HEK293 (cell line): ENCODE measurements around the gene CFAP410.

Experiments
- CTCF ChIA-PET: fragments of 350-600 bp; formaldehyde crosslinking; extraction: SDS; loops from one replicate; lab custom pipeline; 2021; ENCODE audit warnings: antibody characterized with exemption; lab: Yijun Ruan, JAX
- POLR2A ChIA-PET: fragments of 300-600 bp; formaldehyde crosslinking; extraction: SDS; loops from one replicate; lab custom pipeline; 2020; ENCODE audit warnings: antibody characterized with exemption, inconsistent platforms; lab: Yijun Ruan, JAX
- H3K27ac ChIP-seq: fragments of 200-500 bp; sonication (Bioruptor generic); 2 replicates; pipeline ENCODE4 v1.5.1; 2014; ENCODE audit warnings: low read depth, low read length, control low read depth, inconsistent platforms; ENCODE audit errors: extremely low read depth
- H3K36me3 ChIP-seq, 2 experiments: fragments of 200-500 bp in 1 of 2; sonication (Bioruptor generic) in 1 of 2; 1 replicate in 1 of 2; 2 replicates in 1 of 2; pipeline ENCODE4 v1.5.1; 2014 to 2017; ENCODE audit warnings: inconsistent platforms in 2 of 2, low read length in 2 of 2; ENCODE audit not compliant: control insufficient read depth in 2 of 2, insufficient read depth in 1 of 2
- H3K4me1 ChIP-seq: fragments of 200-500 bp; sonication (Bioruptor generic); 2 replicates; pipeline ENCODE4 v1.5.1; 2014; ENCODE audit warnings: mild to moderate bottlenecking, low read length, inconsistent platforms; ENCODE audit not compliant: control insufficient read depth, insufficient read depth
- H3K4me3 ChIP-seq: 2 replicates; pipeline ENCODE4 v1.5.1; 2011; ENCODE audit warnings: low read depth, mild to moderate bottlenecking, control low read depth, low read length, moderate library complexity
- H3K9me3 ChIP-seq: fragments of 200-500 bp; sonication (Bioruptor generic); 2 replicates; pipeline ENCODE4 v1.5.1; 2014; ENCODE audit warnings: low read depth, low read length, inconsistent platforms; ENCODE audit not compliant: control insufficient read depth, insufficient read depth
- GLIS2 ChIP-seq: fragments of 450-650 bp; formaldehyde crosslinking; IDR thresholded peaks from 2 replicates; pipeline ENCODE4 v1.5.1; 2016; ENCODE audit warnings: missing biosample characterization, missing genetic modification characterization
- KLF10 ChIP-seq: fragments of 450-650 bp; IDR thresholded peaks from 2 replicates; pipeline ENCODE4 v1.5.1; 2018; ENCODE audit warnings: missing biosample characterization, mild to moderate bottlenecking, missing genetic modification characterization
- PRDM2 ChIP-seq: fragments of 450-650 bp; formaldehyde crosslinking; IDR thresholded peaks from 2 replicates; pipeline ENCODE4 v1.5.1; 2016; ENCODE audit warnings: missing biosample characterization, missing genetic modification characterization, borderline replicate concordance
- ZBTB21 ChIP-seq: fragments of 450-650 bp; formaldehyde crosslinking; IDR thresholded peaks from 2 replicates; pipeline ENCODE4 v1.5.1; 2017; ENCODE audit warnings: missing biosample characterization, missing genetic modification characterization
- ZBTB49 ChIP-seq: fragments of 450-650 bp; formaldehyde crosslinking; IDR thresholded peaks from 2 replicates; pipeline ENCODE4 v1.5.1; 2016; ENCODE audit warnings: missing biosample characterization, missing genetic modification characterization, low read depth
- ZFP3 ChIP-seq: fragments of 450-650 bp; formaldehyde crosslinking; IDR thresholded peaks from 2 replicates; pipeline ENCODE4 v1.5.1; 2016; ENCODE audit warnings: low read depth, missing biosample characterization, missing genetic modification characterization
- ZNF146 ChIP-seq: fragments of 450-650 bp; formaldehyde crosslinking; IDR thresholded peaks from 2 replicates; pipeline ENCODE4 v1.5.1; 2016; ENCODE audit warnings: missing biosample characterization, missing genetic modification characterization
- ZNF423 ChIP-seq: fragments of 450-650 bp; formaldehyde crosslinking; IDR thresholded peaks from 2 replicates; pipeline ENCODE4 v1.5.1; 2016; ENCODE audit warnings: missing biosample characterization, missing genetic modification characterization
- ZNF513 ChIP-seq: fragments of 450-650 bp; IDR thresholded peaks from 2 replicates; pipeline ENCODE4 v1.5.1; 2018; ENCODE audit warnings: missing biosample characterization, missing genetic modification characterization
- ZNF544 ChIP-seq: fragments of 450-650 bp; formaldehyde crosslinking; IDR thresholded peaks from 2 replicates; pipeline ENCODE4 v1.5.0; 2017; ENCODE audit warnings: missing biosample characterization, missing genetic modification characterization
- ZNF629 ChIP-seq: fragments of 450-650 bp; formaldehyde crosslinking; IDR thresholded peaks from 2 replicates; pipeline ENCODE4 v1.5.1; 2017; ENCODE audit warnings: missing biosample characterization, missing genetic modification characterization
- ZNF670 ChIP-seq: fragments of 450-650 bp; formaldehyde crosslinking; IDR thresholded peaks from 2 replicates; pipeline ENCODE4 v1.5.1; 2016; ENCODE audit warnings: missing biosample characterization, missing genetic modification characterization, low read depth
- ZNF692 ChIP-seq: fragments of 450-650 bp; formaldehyde crosslinking; IDR thresholded peaks from 2 replicates; pipeline ENCODE4 v1.5.1; 2016; ENCODE audit warnings: missing biosample characterization, missing genetic modification characterization
- ZNF707 ChIP-seq: fragments of 450-650 bp; formaldehyde crosslinking; IDR thresholded peaks from 2 replicates; pipeline ENCODE4 v1.5.1; 2016; ENCODE audit warnings: missing biosample characterization, missing genetic modification characterization

CFAP410 gene

GRCh38 chr21:44380876-44381275 lies 41.7 kb upstream of the CFAP410 start (continued):
- no peak for TF ChIP-seq ZNF513 (tag by site-specific recombination)

- Histone ChIP-seq H3K27ac (no peak overlapping the region), H3K4me1 (no peaks in the 10 kb centered on the region), H3K36me3 (no peaks in the 10 kb centered on the region), H3K9me3 (no peaks in the 10 kb centered on the region), H3K4me3 (no peak overlapping the region)
- ChIA-PET POLR2A (no interaction called here), CTCF (no interaction called here)
- TF ChIP-seq ZNF146 (tag by site-specific recombination) (no peak), ZNF670 (no peak), GLIS2 (tag by site-specific recombination) (no peak), ZNF707 (no peak), ZNF692 (tag by site-specific recombination) (no peak), PRDM2 (tag by site-specific recombination) (no peak), ZBTB49 (tag by site-specific recombination) (no peak), KLF10 (tag by site-specific recombination) (no peak), ZBTB21 (tag by site-specific recombination) (no peak), ZFP3 (no peak), ZNF423 (tag by site-specific recombination) (no peak), ZNF544 (tag by site-specific recombination) (no peak), ZNF629 (no peak)
These were observed 41.0 kb upstream of the CFAP410 start for GRCh38 chr21:44379991-44380865.
